Heart left ventricle (tissue), 16 donors: ENCODE measurements around the gene PIGC. TPM values are rescaled to one million over a fixed set of nuclear protein-coding genes. Genes with fewer than 3 reads are reported as not detected.

ENCODE experiments used
- ATAC-seq, 4 donors: fragments of 200-7000 bp; cut with Tn5 transposase; one replicate each; pipeline ENCODE4 v1.9.1; 2020 to 2022; ENCODE audit warnings: moderate library complexity in 4 of 4, mild to moderate bottlenecking in 3 of 4, moderate number of reproducible peaks in 1 of 4
- DNase-seq, 5 donors: peaks; one replicate each; pipeline ENCODE4 v3.0.0-alpha.2; 2020
- H3K27ac ChIP-seq, 12 donors: fragments of 200-600 bp; sonication (generic) in 4 of 12; one replicate each; pipeline versions ENCODE4 v1.5.0 to v1.8.0; 2016 to 2022; ENCODE audit warnings: mild to moderate bottlenecking in 2 of 12
- H3K27me3 ChIP-seq, 9 donors: fragments of 200-600 bp; sonication (generic) in 2 of 9; one replicate each; pipeline versions ENCODE4 v1.5.1 to v1.8.0; 2016 to 2022; ENCODE audit warnings: mild to moderate bottlenecking in 3 of 9
- H3K36me3 ChIP-seq, 9 donors: fragments of 200-600 bp; sonication (generic) in 2 of 9; one replicate each; pipeline versions ENCODE4 v1.5.0 to v1.8.0; 2018 to 2022; ENCODE audit warnings: mild to moderate bottlenecking in 2 of 9
- H3K4me1 ChIP-seq, 12 donors: fragments of 200-600 bp; sonication (generic) in 4 of 12; one replicate each; pipeline versions ENCODE4 v1.5.0 to v1.8.0; 2016 to 2022; ENCODE audit warnings: mild to moderate bottlenecking in 3 of 12
- H3K4me3 ChIP-seq, 12 donors: fragments of 200-600 bp; sonication (generic) in 4 of 12; one replicate each; pipeline versions ENCODE4 v1.5.0 to v1.8.0; 2017 to 2022; ENCODE audit warnings: mild to moderate bottlenecking in 9 of 12, moderate library complexity in 4 of 12
- H3K9me3 ChIP-seq, 12 donors: fragments of 200-600 bp; sonication (generic) in 4 of 12; one replicate each; pipeline versions ENCODE4 v1.5.0 to v1.8.0; 2016 to 2022; ENCODE audit warnings: mild to moderate bottlenecking in 1 of 12
- CTCF ChIP-seq, 12 donors: fragments of 200-600 bp; sonication (generic) in 4 of 12; IDR thresholded peaks; one replicate each; pipeline versions ENCODE4 v1.5.0 to v1.8.0; 2018 to 2022; ENCODE audit warnings: antibody characterized with exemption in 12 of 12, mild to moderate bottlenecking in 5 of 12
- POLR2A ChIP-seq, 2 donors: fragments of 450-650 bp; IDR thresholded peaks; one replicate each; pipeline ENCODE4 v1.6.1; 2017; ENCODE audit warnings: antibody characterized with exemption in 2 of 2, mild to moderate bottlenecking in 2 of 2, moderate library complexity in 2 of 2
- WGBS, 4 donors: extraction: QIAGEN DNeasy Blood & Tissue Kit in 2 of 4; methylation state at CpG; one replicate each; pipeline versions ENCODE4 v1.1.5 to v1.1.7; 2013 to 2018; 5-methylcytosine and 5-hydroxymethylcytosine counted together
- intact Hi-C, 10 donors: fragments of 100-400 bp; cut with DNase I; formaldehyde crosslinking; loops; one replicate each; pipeline versions ENCODE4 v1.11.1 to v1.14.2; 2022
- polyA plus RNA-seq, 2 donors: library from polyadenylated mRNA; stranded (reverse); fragments of 200-250 nt; gene quantifications; one replicate each; pipeline ENCODE4 v1.2.3, GENCODE V29; 2013
- total RNA-seq, 9 donors: library from RNA; depleted of rRNA in 2 of 9; stranded (reverse); fragments of >200 nt in 2 of 9; fragmentation: NEBNext Ultra II Directional in 3 of 9; extraction: Animal tissue kit (Norgen Biotek cat#: 25700) in 3 of 9; gene quantifications; one replicate each; pipeline versions ENCODE4 v1.1.0 to v1.2.4, GENCODE V29; 2016 to 2023
- donor health status: ischemic (EF 13 %, LVEDD 7.1; RV severe dilation, severe dysfunction).
- donor health status: healthy with polysubstance abuse.
- donor health status: DM: no; HTN: yes; CAD: no.
- donor health status: DM: no; HTN: no; CAD: no.
- donor health status: ischemic (EF 25% LVEDD 6.9; RV normal size, moderate dysfunction).
- donor health status: ischemic (EF 25% LVEDD 5.7; RV mildly dilated, moderate dysfunction).
- donor health status: healthy.
- donor health status: DM: yes; HTN: yes; CAD: no.
- donor health status: ischemic (EF 35%, LVEDD 5.7; RV mildly dilated, moderate dysfunction).
- donor health status: nonischemic (EF 11% LVEDD 7.7; RV severe dilation, severe dysfunction).
- donor health status: DM: yes; HTN: yes; CAD: no.
- donor health status: PGD.
- donor health status: ischemic (EF 29% LVEDD 5.4; RV normal size, mild dysfunction).
- donor health status: nonischemic (EF 23%, LVEDD 6.1; RV moderate dilation, normal function).

PIGC gene
- total and polyA plus RNA-seq, 11 donors = 12.3 to 22.9 (median 15.7) TPM

GRCh38 chr1:172401477-172401876 lies 42.4 kb downstream of the PIGC start:
- Histone ChIP-seq H3K36me3 (no peaks in the 10 kb centered on the region), H3K27me3 (no peaks in the 10 kb centered on the region), H3K27ac (peak overlapping the region in 2 of 12 donors; percentile 76 to 77), H3K9me3 (no peaks in the 10 kb centered on the region), H3K4me3 (no peak overlapping the region), H3K4me1 (peaks cover 0 to 51% (median 27%) of the 10 kb centered on the region in 12 donors)
- intact Hi-C loops = loop anchor here in 7 of 10 donors (2.0 to 5.0 kb wide), 7 partner anchors 269 to 399 kb away; no protein-coding TSS in a partner anchor
- TF ChIP-seq CTCF (IDR thresholded peaks at IDR 0.05) (no peak), POLR2A (IDR thresholded peaks at IDR 0.05) (no peak)
- DNase-seq (no peak), ATAC-seq (no peak)

GRCh38 chr1:172400722-172401105 lies 43.2 kb downstream of the PIGC start:
- no peak overlapping the region for H3K4me3 ChIP-seq
- intact Hi-C loops = loop anchor here in 7 of 10 donors (2.0 to 5.0 kb wide), 7 partner anchors 268 to 398 kb away; no protein-coding TSS in a partner anchor
- H3K4me1 ChIP-seq = peaks cover 0 to 51% (median 27%) of the 10 kb centered on the region in 12 donors
- no peaks in the 10 kb centered on the region for H3K9me3 ChIP-seq
- ATAC-seq (no peak), DNase-seq (no peak)
- no peaks in the 10 kb centered on the region for H3K27me3 ChIP-seq
- WGBS, 4 donors = 41 to 53% (median 47%) methylated on average over 1 of the region's 1 CpG
- H3K36me3 ChIP-seq = no peaks in the 10 kb centered on the region
- peak overlapping the region in 10 of 12 donors; percentile 25 to 78 (median 66) for H3K27ac ChIP-seq
- no peak for TF ChIP-seq CTCF (IDR thresholded peaks at IDR 0.05)
- TF ChIP-seq POLR2A (IDR thresholded peaks at IDR 0.05) = no peak

- TF ChIP-seq CTCF (IDR thresholded peaks at IDR 0.05) = peak in 1 of 12 donors; percentile 5
- TF ChIP-seq POLR2A (IDR thresholded peaks at IDR 0.05) = no peak
- peak overlapping the region in 10 of 12 donors; percentile 25 to 78 (median 66) for H3K27ac ChIP-seq
- ATAC-seq (no peak), DNase-seq (peak in 1 of 5 donors; percentile 19)
- no peaks in the 10 kb centered on the region for H3K36me3 ChIP-seq
- peaks cover 0 to 51% (median 27%) of the 10 kb centered on the region in 12 donors for H3K4me1 ChIP-seq
- 71 to 78% (median 72%) methylated on average over 6 of the region's 6 CpGs for WGBS, 4 donors
- H3K9me3 ChIP-seq = no peaks in the 10 kb centered on the region
- peak overlapping the region in 1 of 12 donors; percentile 20 for H3K4me3 ChIP-seq
- intact Hi-C loops = loop anchor here (1.0 to 10.0 kb wide), 18 partner anchors 41 to 398 kb away; no protein-coding TSS in a partner anchor
- H3K27me3 ChIP-seq = no peaks in the 10 kb centered on the region
Measured at GRCh38 chr1:172399756-172400721, 43.8 kb downstream of the PIGC start.
